ENCODE data around the gene METTL22. TPM values are rescaled to one million over a fixed set of nuclear protein-coding genes. Genes with fewer than 3 reads are reported as not detected.

METTL22 gene
- total and polyA plus RNA-seq, 4 donors = 6.5 to 17.9 (median 14.4) TPM

DNA sequence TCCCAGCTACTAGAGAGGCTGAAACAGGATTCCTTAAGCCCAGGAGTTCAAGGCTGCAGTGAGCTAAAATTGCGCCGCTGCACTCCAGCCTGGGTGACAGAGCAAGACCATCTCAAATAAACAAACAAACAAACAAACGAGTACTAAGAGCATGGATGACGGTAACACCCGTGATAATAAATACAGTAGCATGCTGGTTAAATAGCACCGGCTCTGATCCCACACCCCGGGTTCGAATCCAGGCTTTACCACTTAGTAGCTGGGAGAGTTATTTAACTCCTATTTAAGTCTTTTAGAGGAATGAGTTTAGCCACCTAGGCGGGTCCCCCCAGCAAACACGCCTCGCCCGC lies 301 bp upstream of the METTL22 start:
- Histone ChIP-seq H3K4me1 (ENCODE audit: control insufficient read depth in 4 of 4, insufficient read depth in 4 of 4, low read length in 3 of 4) (peaks cover 0 to 20% (median 8%) of the 10 kb centered on the region in 4 donors), H3K9ac (ENCODE audit: low read depth in 1 of 2, low read length in 2 of 2) (peak overlapping the region in 1 of 2 donors; percentile 85), H3K36me3 (ENCODE audit: control insufficient read depth in 4 of 4, insufficient read depth in 3 of 4, low read depth in 1 of 4, low read length in 3 of 4) (peaks cover 0 to 8% (median 4%) of the 10 kb centered on the region in 4 donors), H3K27me3 (ENCODE audit: control insufficient read depth in 4 of 4, insufficient read depth in 4 of 4, low read length in 3 of 4) (no peaks in the 10 kb centered on the region), H3K9me3 (ENCODE audit: control insufficient read depth in 4 of 4, low read length in 3 of 4) (no peaks in the 10 kb centered on the region), H3K27ac (ENCODE audit: low read depth in 1 of 2, low read length in 2 of 2) (peak overlapping the region in 1 of 2 donors; percentile 47), H3K4me3 (ENCODE audit: low read depth in 1 of 3, low read length in 3 of 3) (peak overlapping the region; percentile 75 to 99 (median 97))
- no peak for DNase-seq (ENCODE audit: low spot score)
- TF ChIP-seq RXRA (IDR thresholded peaks at IDR 0.05) = no peak
- no peak for TF ChIP-seq JUND (IDR thresholded peaks at IDR 0.05)
- TF ChIP-seq, protein P1, sequence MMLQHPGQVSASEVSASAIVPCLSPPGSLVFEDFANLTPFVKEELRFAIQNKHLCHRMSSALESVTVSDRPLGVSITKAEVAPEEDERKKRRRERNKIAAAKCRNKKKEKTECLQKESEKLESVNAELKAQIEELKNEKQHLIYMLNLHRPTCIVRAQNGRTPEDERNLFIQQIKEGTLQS (IDR thresholded peaks at IDR 0.05) = no peak
- no peak for TF ChIP-seq FOXA2 (IDR thresholded peaks at IDR 0.05)
- TF ChIP-seq FOXA1 (IDR thresholded peaks at IDR 0.05) = no peak
- no peak for TF ChIP-seq SP1 (IDR thresholded peaks at IDR 0.05)
- TF ChIP-seq GABPA (IDR thresholded peaks at IDR 0.05 in 1 of 2, conservative IDR thresholded peaks at IDR 0.05 in 1 of 2) = no peak
- TF ChIP-seq RAD21 (IDR thresholded peaks at IDR 0.05) = no peak
- TF ChIP-seq NR2F2 (IDR thresholded peaks at IDR 0.05) = no peak
- no peak for TF ChIP-seq YY1 (IDR thresholded peaks at IDR 0.05)
- TF ChIP-seq, protein P2, sequence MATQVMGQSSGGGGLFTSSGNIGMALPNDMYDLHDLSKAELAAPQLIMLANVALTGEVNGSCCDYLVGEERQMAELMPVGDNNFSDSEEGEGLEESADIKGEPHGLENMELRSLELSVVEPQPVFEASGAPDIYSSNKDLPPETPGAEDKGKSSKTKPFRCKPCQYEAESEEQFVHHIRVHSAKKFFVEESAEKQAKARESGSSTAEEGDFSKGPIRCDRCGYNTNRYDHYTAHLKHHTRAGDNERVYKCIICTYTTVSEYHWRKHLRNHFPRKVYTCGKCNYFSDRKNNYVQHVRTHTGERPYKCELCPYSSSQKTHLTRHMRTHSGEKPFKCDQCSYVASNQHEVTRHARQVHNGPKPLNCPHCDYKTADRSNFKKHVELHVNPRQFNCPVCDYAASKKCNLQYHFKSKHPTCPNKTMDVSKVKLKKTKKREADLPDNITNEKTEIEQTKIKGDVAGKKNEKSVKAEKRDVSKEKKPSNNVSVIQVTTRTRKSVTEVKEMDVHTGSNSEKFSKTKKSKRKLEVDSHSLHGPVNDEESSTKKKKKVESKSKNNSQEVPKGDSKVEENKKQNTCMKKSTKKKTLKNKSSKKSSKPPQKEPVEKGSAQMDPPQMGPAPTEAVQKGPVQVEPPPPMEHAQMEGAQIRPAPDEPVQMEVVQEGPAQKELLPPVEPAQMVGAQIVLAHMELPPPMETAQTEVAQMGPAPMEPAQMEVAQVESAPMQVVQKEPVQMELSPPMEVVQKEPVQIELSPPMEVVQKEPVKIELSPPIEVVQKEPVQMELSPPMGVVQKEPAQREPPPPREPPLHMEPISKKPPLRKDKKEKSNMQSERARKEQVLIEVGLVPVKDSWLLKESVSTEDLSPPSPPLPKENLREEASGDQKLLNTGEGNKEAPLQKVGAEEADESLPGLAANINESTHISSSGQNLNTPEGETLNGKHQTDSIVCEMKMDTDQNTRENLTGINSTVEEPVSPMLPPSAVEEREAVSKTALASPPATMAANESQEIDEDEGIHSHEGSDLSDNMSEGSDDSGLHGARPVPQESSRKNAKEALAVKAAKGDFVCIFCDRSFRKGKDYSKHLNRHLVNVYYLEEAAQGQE (IDR thresholded peaks at IDR 0.05) = no peak
- WGBS = 19% methylated on average over 12 of the region's 12 CpGs

DNA sequence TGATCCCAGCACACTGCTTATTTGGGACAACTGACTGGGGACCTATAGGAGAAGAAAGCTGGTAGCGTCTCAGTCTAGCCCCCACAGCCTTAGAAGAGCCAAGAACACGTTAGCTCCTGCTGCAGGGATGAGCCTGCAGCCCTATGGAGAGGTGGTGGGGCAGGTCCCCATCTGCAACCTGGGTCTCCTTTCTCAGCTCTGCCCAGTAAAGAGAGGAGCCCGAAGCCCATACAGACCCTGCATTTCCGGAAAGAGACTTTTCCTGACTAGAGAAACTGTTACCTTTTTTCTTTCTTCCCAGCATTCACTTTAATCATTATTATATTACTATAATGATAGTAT lies 788 bp downstream of the METTL22 start:
- TF ChIP-seq, protein P3, sequence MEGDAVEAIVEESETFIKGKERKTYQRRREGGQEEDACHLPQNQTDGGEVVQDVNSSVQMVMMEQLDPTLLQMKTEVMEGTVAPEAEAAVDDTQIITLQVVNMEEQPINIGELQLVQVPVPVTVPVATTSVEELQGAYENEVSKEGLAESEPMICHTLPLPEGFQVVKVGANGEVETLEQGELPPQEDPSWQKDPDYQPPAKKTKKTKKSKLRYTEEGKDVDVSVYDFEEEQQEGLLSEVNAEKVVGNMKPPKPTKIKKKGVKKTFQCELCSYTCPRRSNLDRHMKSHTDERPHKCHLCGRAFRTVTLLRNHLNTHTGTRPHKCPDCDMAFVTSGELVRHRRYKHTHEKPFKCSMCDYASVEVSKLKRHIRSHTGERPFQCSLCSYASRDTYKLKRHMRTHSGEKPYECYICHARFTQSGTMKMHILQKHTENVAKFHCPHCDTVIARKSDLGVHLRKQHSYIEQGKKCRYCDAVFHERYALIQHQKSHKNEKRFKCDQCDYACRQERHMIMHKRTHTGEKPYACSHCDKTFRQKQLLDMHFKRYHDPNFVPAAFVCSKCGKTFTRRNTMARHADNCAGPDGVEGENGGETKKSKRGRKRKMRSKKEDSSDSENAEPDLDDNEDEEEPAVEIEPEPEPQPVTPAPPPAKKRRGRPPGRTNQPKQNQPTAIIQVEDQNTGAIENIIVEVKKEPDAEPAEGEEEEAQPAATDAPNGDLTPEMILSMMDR (IDR thresholded peaks at IDR 0.05; ENCODE audit: low read depth, low read length, missing input control) = no peak
- no peak for TF ChIP-seq YY1 (IDR thresholded peaks at IDR 0.05)
- TF ChIP-seq RXRA (IDR thresholded peaks at IDR 0.05) = no peak
- no peak for TF ChIP-seq RAD21 (IDR thresholded peaks at IDR 0.05)
- TF ChIP-seq, protein P4, sequence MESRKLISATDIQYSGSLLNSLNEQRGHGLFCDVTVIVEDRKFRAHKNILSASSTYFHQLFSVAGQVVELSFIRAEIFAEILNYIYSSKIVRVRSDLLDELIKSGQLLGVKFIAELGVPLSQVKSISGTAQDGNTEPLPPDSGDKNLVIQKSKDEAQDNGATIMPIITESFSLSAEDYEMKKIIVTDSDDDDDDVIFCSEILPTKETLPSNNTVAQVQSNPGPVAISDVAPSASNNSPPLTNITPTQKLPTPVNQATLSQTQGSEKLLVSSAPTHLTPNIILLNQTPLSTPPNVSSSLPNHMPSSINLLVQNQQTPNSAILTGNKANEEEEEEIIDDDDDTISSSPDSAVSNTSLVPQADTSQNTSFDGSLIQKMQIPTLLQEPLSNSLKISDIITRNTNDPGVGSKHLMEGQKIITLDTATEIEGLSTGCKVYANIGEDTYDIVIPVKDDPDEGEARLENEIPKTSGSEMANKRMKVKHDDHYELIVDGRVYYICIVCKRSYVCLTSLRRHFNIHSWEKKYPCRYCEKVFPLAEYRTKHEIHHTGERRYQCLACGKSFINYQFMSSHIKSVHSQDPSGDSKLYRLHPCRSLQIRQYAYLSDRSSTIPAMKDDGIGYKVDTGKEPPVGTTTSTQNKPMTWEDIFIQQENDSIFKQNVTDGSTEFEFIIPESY (IDR thresholded peaks at IDR 0.05) = no peak
- TF ChIP-seq, protein P2 (IDR thresholded peaks at IDR 0.05) = no peak
- TF ChIP-seq FOXA1 (IDR thresholded peaks at IDR 0.05) = no peak
- TF ChIP-seq FOXA2 (IDR thresholded peaks at IDR 0.05) = no peak
- TF ChIP-seq, protein P5, sequence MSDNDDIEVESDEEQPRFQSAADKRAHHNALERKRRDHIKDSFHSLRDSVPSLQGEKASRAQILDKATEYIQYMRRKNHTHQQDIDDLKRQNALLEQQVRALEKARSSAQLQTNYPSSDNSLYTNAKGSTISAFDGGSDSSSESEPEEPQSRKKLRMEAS (IDR thresholded peaks at IDR 0.05) = no peak
- no peak for TF ChIP-seq HNF4G (IDR thresholded peaks at IDR 0.05)
- TF ChIP-seq NR2F2 (IDR thresholded peaks at IDR 0.05) = no peak
- no peak for TF ChIP-seq SP1 (IDR thresholded peaks at IDR 0.05)
- 6% methylated on average over 4 of the region's 4 CpGs for WGBS
- Histone ChIP-seq H3K9me3 (ENCODE audit: control insufficient read depth in 4 of 4, low read length in 3 of 4) (no peaks in the 10 kb centered on the region), H3K27me3 (ENCODE audit: control insufficient read depth in 4 of 4, insufficient read depth in 4 of 4, low read length in 3 of 4) (no peaks in the 10 kb centered on the region), H3K36me3 (ENCODE audit: control insufficient read depth in 4 of 4, insufficient read depth in 3 of 4, low read depth in 1 of 4, low read length in 3 of 4) (peaks cover 2 to 15% (median 10%) of the 10 kb centered on the region in 4 donors), H3K4me3 (ENCODE audit: low read depth in 1 of 3, low read length in 3 of 3) (peak overlapping the region; percentile 75 to 99 (median 97)), H3K27ac (ENCODE audit: low read depth in 1 of 2, low read length in 2 of 2) (no peak overlapping the region), H3K4me1 (ENCODE audit: control insufficient read depth in 4 of 4, insufficient read depth in 4 of 4, low read length in 3 of 4) (peaks cover 0 to 20% (median 8%) of the 10 kb centered on the region in 4 donors), H3K9ac (ENCODE audit: low read depth in 1 of 2, low read length in 2 of 2) (peak overlapping the region; percentile 85 to 87)
- no peak for DNase-seq (ENCODE audit: low spot score)

Measured in liver (tissue), 9 donors.